ENCODE data around the gene TWF2.
A peak's percentile ranks its signal among the peaks of the same experiment; 100 is the strongest.

TWF2 gene

GRCh38 chr3:52256622-52257021, 17.7 kb upstream of the TWF2 start:
- DNase-seq, result no peak

DNA sequence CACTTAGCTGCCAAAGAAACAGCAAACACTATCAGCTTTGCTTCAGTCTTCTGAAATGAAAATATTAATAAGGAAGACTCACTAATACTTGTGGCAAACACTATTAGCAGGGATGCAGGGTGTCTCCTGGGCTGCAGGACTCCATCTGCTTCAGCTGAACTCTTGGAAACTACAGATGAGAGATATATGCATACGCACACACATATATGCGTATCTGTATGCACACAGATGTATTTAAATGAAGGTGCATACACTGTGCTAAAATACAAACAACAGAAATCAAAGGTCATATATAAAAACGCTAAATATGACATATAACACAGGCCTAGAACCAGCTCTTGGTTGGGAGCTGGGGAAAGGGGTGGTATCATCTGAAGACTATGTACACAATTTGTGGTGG, 17.2 kb upstream of the TWF2 start:
- no peak for DNase-seq

GRCh38 chr3:52254608-52255007, 15.7 kb upstream of the TWF2 start:
- peak; percentile 2 for DNase-seq

DNA sequence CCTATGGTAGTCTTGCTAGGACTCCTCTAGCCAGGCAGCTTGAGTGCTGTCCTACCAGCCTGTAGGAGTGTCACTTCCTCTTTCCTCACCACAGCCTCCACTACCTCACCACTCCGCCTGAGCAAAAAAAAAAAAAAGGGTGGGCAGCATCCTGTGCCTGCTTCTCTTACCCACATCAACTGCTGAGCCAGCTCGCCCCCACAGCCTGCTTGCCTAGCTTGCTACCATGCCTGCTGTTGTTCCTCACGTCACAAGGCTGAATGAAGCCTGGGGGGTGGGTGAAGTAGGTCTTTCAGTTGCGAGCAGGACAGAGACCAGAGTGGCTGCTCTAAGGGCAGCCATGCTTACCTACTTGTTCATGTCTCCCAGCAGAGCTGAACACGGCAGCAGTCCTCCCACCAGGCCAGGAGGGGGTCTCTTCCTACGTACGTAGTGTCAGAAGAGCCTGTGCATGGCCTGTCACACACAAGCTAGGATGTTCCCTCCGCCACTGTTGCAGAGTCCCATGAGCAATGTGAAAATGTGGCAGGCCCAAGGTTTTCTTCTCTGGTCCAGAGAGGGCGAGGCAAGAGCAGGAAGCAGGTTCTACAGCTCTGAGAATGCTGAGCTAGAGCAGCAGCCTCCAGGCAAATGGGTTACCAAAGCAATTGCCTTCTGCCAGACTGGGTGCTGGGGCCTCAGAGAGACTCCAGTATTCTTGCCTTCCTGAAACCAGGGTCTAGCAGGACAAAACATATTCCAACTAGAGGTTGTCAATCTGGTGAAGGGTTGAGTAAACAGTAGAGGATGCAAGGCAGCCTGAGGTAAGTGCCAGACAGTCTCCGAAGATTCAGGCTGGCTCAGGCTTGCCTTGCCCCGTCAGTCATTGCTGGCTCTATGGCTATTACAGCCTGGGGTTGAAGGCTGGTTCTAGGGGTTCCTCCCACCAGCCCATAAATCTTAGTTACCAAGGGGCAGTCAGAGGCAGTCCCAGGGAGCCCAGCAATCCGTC, 14.7 kb upstream of the TWF2 start:
- peak; percentile 86 for DNase-seq

DNA sequence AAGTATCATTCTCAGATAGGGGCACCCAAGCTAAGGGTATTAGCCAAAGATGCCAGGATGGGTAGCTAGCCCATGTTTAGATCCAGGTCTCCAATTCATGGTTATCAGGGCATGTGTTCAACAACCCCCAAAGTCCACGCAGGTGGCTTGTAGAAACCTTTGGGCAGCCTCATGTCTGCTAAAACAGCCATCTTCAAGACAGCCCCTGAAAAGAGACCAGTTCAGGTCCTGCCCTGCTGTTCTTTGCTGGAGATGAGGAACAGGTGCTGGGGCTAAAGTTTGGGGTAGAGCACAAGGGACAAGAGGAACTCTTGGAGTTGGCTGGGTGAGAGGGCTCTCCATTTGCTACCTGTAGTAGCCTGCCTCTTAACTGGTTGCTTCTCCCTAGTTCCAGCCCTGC, 11.2 kb upstream of the TWF2 start:
- DNase-seq, result no peak

DNA sequence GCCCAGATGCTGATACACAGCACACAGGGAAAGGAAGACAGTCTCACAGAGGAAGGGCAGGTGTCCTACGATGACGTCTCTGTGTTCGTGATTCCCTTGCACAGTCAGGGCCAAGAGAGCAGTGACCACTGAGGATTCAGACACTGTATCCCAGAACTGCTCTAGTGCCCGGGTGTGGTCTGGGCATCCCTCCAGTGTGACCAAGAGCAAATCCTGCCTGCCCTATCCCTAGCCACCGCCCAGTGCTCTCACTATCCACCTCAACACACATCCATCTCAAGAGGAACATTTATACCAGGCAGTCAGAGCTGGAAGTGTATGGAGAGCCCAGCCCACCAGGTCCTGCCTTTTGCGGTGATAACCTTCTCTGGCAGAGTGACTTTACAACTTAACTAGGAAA, 10.7 kb upstream of the TWF2 start:
- DNase-seq, result no peak

DNA sequence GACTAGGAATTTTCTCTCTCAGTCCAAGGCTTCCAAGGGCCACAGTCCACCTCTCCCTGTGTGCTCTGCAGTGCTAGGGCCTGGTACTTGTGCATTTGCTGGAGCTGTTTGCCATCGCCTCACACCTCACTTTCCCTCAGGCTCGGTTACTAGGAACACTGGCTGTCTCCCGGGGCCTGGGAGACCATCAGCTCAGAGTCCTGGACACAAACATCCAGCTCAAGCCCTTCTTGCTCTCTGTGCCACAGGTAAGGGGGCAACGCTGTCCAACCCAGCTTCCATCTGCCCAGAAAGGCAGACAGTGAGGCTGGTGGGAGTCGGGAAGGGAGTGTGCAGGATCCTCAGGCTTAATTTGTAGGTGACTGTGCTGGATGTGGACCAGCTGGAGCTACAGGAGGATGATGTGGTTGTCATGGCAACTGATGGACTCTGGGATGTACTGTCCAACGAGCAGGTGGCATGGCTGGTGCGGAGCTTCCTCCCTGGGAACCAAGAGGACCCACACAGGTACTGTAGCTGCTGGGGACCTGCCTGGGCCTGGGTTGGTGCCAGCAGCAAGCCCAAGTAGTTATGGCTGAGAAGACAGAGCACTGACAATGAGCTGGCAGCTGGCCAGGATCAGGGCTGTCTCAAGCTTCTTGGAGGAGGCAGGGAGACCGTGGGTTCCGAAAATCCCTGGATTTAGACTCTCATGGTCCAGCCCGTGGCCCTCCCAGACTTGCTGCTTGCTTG, 10.0 kb upstream of the TWF2 start:
- no peak for DNase-seq

- no peak for DNase-seq
Observed at GRCh38 chr3:52248165-52248541, 9.2 kb upstream of the TWF2 start.

DNA sequence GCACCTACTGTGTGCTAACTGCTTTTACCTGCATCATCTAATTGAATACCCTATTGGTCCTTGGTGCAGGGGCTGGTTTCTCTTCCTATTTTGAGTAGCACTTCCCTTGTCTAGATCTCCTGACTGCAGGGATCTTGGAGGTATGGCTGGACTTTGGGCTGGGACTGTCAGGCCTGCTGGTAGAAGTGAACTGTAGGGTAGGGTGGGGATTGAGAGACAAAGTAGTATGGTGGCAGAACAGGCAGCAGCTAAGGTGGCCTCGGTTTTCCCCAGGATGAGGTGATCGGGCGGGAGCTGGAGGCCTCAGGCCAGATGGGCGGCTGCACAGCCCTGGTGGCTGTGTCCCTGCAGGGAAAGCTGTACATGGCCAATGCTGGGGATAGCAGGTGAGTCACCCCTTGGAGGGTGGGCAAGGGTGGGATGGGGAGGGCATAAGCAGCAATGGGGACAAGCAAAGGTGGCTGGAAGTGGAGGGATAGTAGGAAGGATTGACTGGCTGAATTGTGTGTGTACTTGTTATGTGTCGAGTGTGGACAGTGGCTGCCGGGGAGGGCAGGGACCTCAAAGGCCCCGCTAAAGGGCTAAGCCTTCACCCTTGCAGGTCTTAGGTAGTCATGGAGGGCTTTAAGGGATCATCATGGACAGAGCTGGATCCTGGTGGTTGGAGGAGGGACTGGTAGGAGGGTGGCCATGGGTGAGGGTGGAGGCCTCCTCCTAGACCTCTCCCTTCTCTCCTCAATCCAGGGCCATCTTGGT, 8.6 kb upstream of the TWF2 start:
- no peak for DNase-seq

- DNase-seq, result no peak
Observed at GRCh38 chr3:52246728-52247408, 7.9 kb upstream of the TWF2 start.

DNA sequence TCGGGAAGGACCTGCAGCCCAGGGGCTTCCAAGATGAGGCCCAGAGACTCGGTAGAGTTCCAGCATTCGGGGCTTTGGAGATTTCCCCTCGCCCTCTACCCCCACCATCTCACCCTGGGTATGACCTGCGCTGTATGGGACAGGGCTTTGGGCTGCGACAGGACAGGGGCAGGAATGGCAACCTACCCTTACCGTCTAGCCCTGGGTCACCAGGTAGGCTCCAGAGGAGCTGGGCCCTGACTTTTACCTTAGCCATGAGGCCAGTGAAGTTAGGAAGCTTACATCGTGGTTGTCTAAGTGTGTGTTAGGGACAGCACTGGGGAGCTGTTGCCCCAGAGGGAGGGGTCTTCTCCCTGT, 7.3 kb upstream of the TWF2 start:
- DNase-seq, result no peak

DNA sequence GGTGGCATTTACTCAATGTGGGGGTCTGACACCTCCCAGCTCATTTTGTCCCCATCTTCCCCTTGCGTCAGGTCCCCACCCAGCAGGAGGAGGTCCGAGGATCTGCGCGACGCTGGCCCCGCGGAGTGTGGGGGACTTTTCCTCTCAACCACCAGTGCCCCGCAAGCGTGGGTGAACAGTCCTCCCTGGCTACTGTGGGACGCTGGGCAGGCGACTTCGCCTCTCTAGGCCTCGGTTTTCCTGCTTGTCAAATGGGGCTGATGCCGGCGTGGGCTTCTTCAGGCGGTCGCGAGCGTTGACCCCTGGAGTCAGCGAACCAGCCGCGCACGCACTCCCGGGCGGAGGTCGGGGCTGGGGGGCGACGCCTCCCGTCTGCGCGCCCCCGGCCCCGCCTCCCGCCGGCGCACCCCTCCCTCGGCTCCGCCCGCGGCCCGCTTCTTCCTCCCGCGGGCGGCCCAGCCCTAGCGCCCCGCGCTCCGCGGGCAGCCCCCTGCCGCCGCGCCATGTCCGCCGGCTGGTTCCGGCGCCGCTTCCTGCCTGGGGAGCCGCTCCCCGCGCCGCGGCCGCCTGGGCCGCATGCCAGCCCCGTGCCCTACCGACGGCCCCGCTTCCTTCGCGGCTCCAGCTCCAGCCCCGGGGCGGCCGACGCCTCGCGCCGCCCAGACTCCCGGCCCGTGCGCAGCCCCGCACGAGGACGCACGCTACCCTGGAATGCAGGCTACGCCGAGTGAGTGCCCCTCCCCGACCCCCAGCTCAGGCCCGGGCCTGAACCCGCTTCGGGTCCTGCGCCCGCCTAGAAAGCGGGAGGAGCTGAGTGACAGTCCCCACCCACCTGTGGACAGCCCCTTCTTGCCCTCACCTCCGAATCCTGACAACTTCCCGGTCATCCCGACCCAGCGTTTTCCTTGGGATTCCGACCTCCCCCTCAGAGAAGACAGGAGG, 6.6 kb upstream of the TWF2 start, which contains the start of gene PPM1M:
TSS of gene PPM1M (plus strand) at position 438 of the 942 bp plus-strand sequence. CDS start at position 504, 66 bp downstream.
- DNase-seq, result peak; percentile 62

DNA sequence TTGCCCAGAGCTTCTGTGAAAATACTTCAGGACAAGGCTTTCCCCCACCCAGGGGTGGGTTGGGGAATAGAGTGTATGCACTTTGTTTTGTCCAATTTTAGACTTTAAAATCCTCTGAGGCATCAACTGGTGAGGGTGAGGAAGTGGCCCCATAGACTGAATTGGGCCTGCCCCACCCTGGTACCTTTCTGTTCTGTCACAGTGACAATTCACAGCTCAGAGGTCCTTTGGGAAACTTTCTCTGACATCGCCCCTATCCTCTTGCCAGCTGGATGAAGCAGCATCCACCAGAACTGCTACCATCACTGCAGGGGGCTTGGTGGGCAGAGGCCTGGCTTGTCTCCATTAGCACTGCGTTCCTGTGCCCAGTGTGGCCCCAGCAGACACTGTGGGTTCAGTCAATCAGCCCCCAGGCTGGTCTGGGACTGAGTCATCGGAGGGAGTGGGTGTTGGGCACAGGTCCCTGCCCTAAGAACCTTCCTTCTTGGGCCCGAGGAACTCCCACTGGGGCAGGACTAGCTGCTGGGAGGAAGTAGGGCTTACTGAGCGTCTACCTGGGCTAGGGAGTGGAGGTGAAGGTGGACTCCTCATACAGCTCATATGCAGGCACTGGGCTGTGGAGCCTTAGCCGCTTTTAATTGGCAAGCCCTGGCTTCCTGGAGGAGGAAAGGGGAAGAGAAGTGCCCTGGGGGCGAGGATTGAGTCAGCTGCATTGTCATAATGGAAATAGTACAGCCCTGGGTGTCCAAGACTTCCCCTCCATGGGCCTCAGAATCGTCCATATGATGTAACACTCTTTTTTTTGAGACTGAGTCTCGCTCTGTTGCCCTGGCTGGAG, 5.1 kb upstream of the TWF2 start:
- DNase-seq, result no peak

GRCh38 chr3:52242039-52242438, 3.1 kb upstream of the TWF2 start:
- no peak for DNase-seq

DNA sequence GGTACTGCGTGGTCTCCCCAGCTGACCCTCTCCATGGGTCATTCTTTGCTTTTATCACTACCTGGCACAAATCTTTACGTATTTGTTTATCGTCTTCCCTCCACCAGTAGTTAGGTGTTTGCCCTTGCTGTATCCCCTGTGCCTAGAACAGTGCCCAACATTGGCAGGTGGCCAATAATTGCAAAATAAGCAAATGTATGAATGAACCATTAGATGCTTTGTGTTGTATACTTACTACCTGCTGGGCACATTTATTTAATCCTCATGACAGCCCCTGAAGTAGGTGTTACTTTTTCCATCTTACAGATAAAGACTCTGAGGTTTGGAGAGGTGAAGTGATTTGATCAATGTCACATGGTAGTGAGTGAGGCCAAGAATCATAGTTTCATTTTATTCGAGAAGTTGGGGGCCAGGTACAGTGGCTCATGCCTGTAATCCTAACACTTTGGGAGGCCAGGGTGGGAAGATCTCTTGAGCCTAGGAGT, 2.0 kb upstream of the TWF2 start:
- DNase-seq, result no peak

DNA sequence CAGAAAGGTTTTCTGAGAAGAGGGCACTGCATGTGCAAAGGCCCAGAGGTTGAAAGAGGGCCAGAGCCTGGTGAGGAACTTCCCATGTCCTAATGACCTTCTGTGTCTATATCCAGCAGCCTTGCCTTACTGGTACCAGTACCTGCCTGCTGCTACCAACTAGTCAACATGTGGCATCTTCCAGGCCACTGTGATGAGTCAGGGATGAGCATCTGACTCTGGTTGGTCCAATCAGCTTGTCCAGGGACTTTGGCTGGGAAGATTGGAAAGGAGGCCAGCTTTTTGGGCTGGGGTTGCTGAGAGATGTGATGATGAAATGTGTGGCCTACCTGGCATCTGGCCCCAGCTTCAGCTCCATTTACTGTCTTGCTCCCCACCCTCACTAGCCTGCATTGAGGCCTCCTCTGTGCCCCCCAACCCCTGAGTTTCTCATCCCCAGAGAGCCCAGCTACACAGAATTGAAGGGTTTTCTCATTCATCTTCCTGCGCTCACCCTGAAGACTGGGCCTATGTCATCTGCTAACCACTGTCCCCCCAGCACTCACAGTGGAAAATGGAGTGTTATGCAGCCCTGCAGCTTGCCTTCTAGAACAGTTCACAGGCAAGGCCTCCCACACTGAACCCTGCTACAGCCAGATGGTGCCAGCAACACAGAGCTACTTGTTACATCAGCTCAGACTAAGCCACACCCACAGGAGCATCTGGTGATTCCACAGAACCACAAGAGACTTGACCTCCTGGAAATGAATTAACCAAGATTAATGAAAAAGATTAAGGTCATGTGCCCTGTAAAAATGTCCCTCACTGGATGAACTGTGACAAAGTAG, 1.3 kb upstream of the TWF2 start:
- DNase-seq, result no peak

DNA sequence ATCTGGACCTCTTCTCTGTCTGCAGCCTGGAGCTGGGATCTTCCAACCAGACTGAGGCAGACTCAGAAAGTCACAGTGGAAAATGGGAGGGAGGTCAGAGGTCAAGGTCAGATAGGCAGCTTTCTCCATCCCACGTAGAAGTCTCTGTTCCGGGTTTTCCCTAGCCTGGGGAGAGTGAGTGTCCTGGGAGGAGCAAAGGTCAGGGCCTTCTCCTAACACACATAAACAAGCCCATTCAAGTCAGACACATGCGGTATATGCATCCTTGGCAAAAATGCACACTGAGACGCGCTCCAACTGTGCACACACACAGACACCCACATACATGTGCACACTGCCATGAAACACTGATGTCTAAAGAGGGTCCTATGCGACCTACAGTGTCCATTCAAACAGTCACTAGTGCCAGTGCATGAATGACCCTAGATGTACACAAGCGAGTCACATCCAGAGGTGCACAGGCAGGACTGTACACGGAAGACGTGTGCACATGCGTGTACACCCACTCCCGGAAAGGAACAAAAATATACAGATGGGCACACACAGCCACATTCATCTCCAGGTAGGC, 681 bp downstream of the TWF2 start:
- no peak for DNase-seq

- DNase-seq, result no peak
Observed at GRCh38 chr3:52237657-52238172, 1.2 kb downstream of the TWF2 start.

Measured in activated gamma-delta T cell treated with Interleukin-2 at 50 U/mL for 16 hours (primary cell).